ENCODE data around the gene MAGIX. TPM values are rescaled to one million over a fixed set of nuclear protein-coding genes. Genes with fewer than 3 reads are reported as not detected.

MAGIX gene
- total RNA-seq, 1 experiment from 2014 or later, result 1.9 TPM

GRCh38 chrX:49208399-49208798 is 45.8 kb downstream of the MAGIX start:
- Mint-ChIP-seq H3K4me1 (peaks cover 0 to 18% of the 10 kb centered on the region in 2 experiments; a peak in 2 of 4 replicates), H3K27me3 (ENCODE audit: low read depth) (peaks cover 9% of the 10 kb centered on the region), H3K36me3 (ENCODE audit: insufficient read depth in 1 of 3, low read depth in 3 of 3) (peaks cover 0 to 7% (median 4%) of the 10 kb centered on the region in 3 experiments; a peak in 2 of 7 replicates), H3K9me3 (peaks cover 65 to 85% of the 10 kb centered on the region in 2 experiments), H3K4me3 (no peak overlapping the region), H3K27ac (no peak overlapping the region; a peak in 1 of 7 replicates)
- H3K4me2 ChIP-seq (ENCODE audit: insufficient read depth, insufficient read length, low read length), result no peak overlapping the region
- H3K4ac ChIP-seq (ENCODE audit: low read depth, low read length), result no peak overlapping the region
- H3K56ac ChIP-seq (ENCODE audit: insufficient read length, low read depth, low read length), result no peak overlapping the region
- no peak overlapping the region for H3K23ac ChIP-seq (ENCODE audit: insufficient read length, low read depth, low read length)
- H3K4me1 ChIP-seq (ENCODE audit: insufficient read depth, low read length), result no peaks in the 10 kb centered on the region
- WGBS (ENCODE audit: extremely low coverage, insufficient read length, low lambda C conversion rate), result no CpG with 5 or more reads among the region's 5 CpGs
- no peak overlapping the region for H2AK5ac ChIP-seq (ENCODE audit: insufficient read length, low read length)
- no peak overlapping the region for H3K9ac ChIP-seq (ENCODE audit: extremely low read depth, insufficient read length, low read length)
- H3K27ac ChIP-seq (ENCODE audit: insufficient read length, low read depth, low read length), result no peak overlapping the region
- H3K27me3 ChIP-seq (ENCODE audit: insufficient read depth, low read length), result no peaks in the 10 kb centered on the region
- H2BK120ac ChIP-seq (ENCODE audit: low read depth, low read length, poor library complexity, severe bottlenecking), result no peak overlapping the region
- no peak overlapping the region for H3T11ph ChIP-seq (ENCODE audit: low read length)
- no peak for DNase-seq
- H2AFZ ChIP-seq (ENCODE audit: low read length), result no peak overlapping the region
- TF ChIP-seq, protein P1, sequence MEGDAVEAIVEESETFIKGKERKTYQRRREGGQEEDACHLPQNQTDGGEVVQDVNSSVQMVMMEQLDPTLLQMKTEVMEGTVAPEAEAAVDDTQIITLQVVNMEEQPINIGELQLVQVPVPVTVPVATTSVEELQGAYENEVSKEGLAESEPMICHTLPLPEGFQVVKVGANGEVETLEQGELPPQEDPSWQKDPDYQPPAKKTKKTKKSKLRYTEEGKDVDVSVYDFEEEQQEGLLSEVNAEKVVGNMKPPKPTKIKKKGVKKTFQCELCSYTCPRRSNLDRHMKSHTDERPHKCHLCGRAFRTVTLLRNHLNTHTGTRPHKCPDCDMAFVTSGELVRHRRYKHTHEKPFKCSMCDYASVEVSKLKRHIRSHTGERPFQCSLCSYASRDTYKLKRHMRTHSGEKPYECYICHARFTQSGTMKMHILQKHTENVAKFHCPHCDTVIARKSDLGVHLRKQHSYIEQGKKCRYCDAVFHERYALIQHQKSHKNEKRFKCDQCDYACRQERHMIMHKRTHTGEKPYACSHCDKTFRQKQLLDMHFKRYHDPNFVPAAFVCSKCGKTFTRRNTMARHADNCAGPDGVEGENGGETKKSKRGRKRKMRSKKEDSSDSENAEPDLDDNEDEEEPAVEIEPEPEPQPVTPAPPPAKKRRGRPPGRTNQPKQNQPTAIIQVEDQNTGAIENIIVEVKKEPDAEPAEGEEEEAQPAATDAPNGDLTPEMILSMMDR (conservative IDR thresholded peaks at IDR 0.05), result no peak
- no peak overlapping the region for H2BK5ac ChIP-seq (ENCODE audit: insufficient read length, low read length)
- no peak overlapping the region for H4K91ac ChIP-seq (ENCODE audit: insufficient read length, low read depth, low read length)
- no peak overlapping the region for H4K5ac ChIP-seq (ENCODE audit: insufficient read length, low read depth, low read length)
- H3K18ac ChIP-seq (ENCODE audit: insufficient read length, low read depth, low read length), result no peak overlapping the region
- no peak overlapping the region for H4K8ac ChIP-seq (replicated peaks; ENCODE audit: insufficient read length, low read depth, low read length)
- no peaks in the 10 kb centered on the region for H4K20me1 ChIP-seq (ENCODE audit: control insufficient read depth, insufficient read depth, insufficient read length)
- H2BK15ac ChIP-seq (ENCODE audit: low read depth, low read length), result no peak overlapping the region
- no peaks in the 10 kb centered on the region for H3K23me2 ChIP-seq (ENCODE audit: insufficient read length, low read depth, low read length, poor library complexity, severe bottlenecking)
- H2BK20ac ChIP-seq (ENCODE audit: low read depth, low read length, poor library complexity, severe bottlenecking), result no peak overlapping the region
- no peak overlapping the region; the same call in 1 of the 2 replicates for H3K14ac ChIP-seq (ENCODE audit: insufficient read depth, low read length)
- H3K9me3 ChIP-seq (ENCODE audit: control insufficient read depth, low read depth, low read length), result peaks cover 40% of the 10 kb centered on the region
- no peaks in the 10 kb centered on the region for H3K79me1 ChIP-seq (ENCODE audit: insufficient read depth, low read depth, low read length, poor library complexity, severe bottlenecking)
- H3K79me2 ChIP-seq (ENCODE audit: insufficient read depth, low read length), result no peaks in the 10 kb centered on the region
- no peak overlapping the region for H2BK12ac ChIP-seq (ENCODE audit: insufficient read length, low read depth, low read length)

All from H9 (cell line).